HT1080 (cell line): ENCODE data around the gene C2orf76. TPM values are rescaled to one million over a fixed set of nuclear protein-coding genes. Genes with fewer than 3 reads are reported as not detected.
"Not testable (repeated sequence)": the region's sequence is repeated elsewhere in the genome, so short reads cannot be mapped to it uniquely, and the experiment has no call there.

Experiments used
- DNase-seq: peaks from one replicate; pipeline ENCODE4 v3.0.0-alpha.2; 2015; ENCODE audit warnings: low read depth
- total RNA-seq: library from RNA; depleted of rRNA; stranded (reverse); fragments of >200 nt; shearing (Covaris generic); gene quantifications from 2 replicates; pipeline ENCODE4 v1.2.3, GENCODE V29; 2014

The C2orf76 gene
- total RNA-seq, 1 experiment from 2014 or later: 15.5 TPM

- no peak for DNase-seq
Measured at GRCh38 chr2:119377993-119378345, 11.3 kb upstream of the C2orf76 start.

GRCh38 chr2:119377294-119377992 is 10.8 kb upstream of the C2orf76 start:
- DNase-seq: no peak

- DNase-seq: no peak
Measured at GRCh38 chr2:119376810-119377209, 10.2 kb upstream of the C2orf76 start.

- DNase-seq: not testable (repeated sequence)
Measured at GRCh38 chr2:119376406-119376805, 9.8 kb upstream of the C2orf76 start.

DNA sequence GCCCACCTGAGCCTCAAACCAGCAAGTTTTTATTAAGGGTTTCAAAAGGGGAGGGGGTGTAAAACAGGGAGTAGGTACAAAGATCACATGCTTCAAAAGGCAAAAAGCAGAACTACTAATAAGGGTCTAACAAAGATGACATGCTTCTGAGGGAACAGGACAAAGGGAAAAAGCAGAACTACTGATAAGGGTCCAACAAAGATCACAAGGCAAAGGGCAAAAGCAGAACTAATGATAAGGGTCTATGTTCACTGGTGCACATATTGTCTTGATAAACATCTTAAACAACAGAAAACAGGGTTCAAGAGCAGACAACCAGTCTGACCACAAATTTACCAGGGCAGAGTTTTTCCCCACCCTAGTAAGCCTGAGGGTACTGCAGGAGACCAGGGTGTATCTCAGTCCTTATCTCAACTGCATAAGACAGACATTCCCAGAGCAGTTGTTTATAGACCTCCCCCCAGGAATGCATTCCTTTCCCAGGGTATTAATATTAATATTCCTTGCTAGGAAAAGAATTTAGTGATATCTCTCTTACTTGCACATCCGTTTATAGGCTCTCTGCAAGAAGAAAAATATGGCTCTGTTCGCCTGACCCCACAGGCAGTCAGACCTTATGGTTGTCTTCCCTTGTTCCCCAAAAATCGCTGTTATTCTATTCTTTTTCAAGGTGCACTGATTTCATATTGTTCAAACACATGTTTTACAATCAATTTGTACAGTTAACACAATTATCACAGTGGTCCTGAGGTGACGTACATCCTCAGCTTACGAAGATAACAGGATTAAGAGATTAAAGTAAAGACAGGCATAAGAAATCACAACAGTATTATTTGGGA is 7.5 kb upstream of the C2orf76 start:
- not testable (repeated sequence) for DNase-seq

DNA sequence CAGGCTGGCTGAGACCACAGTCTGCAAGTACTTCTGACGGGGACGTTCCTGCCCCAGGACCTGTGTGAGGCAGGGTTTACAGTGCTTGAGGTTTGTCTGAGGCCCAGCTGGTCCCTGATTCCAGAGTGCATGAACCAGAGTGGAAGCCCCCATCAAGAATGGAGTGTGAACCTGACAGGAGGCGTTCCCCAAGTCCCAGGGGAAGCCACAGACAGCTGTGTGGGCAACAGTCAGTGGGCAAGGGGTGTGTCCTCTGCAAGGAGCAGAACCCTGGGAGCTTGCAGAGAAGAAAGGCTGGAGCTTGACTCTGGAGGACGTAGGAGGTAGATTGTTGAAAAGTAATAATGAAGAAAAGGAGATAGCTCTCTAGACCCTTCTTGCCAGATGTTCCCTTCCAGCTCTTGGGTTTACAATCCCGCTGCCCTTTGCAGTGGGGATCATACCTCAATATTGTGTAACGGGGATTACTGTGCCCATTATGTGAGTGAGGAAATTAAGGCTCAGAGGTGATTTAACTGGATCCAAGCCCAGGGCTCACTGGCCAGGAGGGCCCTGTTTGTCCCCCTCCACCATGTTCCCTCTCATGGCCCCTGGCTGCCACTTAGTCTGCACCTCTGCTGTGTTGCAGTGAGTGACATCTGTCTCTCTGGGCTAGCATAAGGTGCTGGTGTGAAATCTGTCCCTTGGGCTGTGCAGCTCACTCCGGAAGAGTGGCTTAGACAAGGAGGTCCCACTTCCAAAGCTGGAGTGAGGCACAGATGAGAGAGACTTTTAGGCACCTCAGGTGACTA is 6.3 kb upstream of the C2orf76 start:
- DNase-seq: no peak

DNA sequence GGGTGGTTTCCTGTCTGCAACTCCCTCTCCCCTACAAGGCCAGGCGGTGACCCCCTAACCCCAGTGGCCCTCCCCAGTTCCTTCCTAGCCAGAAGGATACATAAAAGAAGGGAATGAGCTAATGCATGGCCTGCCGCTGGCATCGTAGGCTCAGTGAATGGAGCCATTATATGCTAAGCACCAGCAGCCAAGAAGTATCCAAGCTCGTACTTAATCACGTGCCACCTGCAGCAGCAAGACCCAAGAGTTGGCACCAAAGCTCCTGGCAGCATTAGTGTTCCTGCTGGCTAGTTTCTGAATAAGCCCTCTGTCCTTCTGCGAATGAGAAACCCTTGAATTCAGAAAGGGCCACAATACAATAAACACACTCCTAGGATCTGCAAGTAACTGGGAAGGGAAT is 4.5 kb upstream of the C2orf76 start:
- DNase-seq: no peak

DNA sequence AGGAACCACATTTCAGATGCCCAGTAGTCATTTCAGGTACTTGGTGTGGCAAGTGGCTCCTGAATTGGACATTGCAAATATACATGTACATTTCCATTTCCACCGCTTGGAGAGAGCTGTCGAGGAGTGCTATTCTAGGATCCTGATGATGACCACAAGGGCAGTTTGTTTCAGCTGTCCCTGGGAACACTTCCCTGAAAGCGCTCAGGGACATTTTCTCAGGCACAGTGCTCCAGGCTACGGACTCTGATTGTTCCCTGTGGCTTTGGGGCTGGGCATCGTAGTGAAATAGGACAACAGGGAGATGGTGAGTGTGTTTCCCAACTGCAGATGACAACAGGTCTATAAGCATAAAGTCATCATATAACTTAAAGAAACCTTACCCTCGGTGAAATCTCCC is 3.2 kb upstream of the C2orf76 start:
- DNase-seq: no peak

- DNase-seq: peak; percentile 27
Measured at GRCh38 chr2:119367472-119368099, 952 bp upstream of the C2orf76 start.

- no peak for DNase-seq
Measured at GRCh38 chr2:119366161-119366648, 429 bp downstream of the C2orf76 start.

- no peak for DNase-seq
Measured at GRCh38 chr2:119365436-119365835, 1.2 kb downstream of the C2orf76 start.

DNA sequence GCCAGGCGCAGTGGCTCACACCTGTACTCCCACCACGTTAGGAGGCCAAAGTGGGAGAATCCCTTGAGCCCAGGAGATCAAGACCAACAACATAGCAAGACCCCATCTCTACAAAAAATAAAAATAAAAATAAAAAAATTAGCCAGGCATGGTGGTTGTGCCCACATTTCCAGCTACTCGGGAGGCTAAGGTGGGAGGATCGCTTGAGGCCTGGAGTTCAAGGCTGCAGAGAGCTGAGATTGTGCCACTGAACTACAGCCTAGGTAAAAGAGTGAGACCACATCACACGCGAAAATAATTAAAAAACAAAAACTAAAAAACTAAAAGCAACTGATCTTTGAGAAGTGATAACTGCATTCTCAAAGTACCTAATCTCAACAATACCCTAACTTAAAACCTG is 1.8 kb downstream of the C2orf76 start:
- no peak for DNase-seq

- no peak for DNase-seq
Measured at GRCh38 chr2:119360423-119360966, 6.1 kb downstream of the C2orf76 start.

DNA sequence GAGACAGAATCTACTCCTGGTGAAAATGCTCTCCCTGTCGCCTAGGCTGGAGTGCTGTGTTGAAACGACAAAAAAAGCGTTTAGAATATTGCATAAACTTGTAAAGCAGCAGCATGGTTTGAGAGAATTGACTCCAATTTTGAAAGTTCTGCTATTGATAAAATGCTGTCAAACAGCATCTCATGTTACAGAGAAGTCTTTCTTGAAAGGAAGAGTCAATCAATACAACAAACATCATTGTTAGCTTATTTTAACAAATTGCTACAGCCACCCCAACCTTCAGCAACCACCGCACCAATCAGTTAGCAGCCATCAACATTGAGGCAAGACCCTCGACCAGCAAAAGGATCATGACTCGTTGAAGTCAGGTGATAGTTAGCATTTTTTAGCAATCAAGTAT is 6.9 kb downstream of the C2orf76 start:
- DNase-seq: no peak

GRCh38 chr2:119354860-119355259 is 11.8 kb downstream of the C2orf76 start:
- no peak for DNase-seq

GRCh38 chr2:119352357-119352756 is 14.3 kb downstream of the C2orf76 start:
- no peak for DNase-seq

- DNase-seq: no peak
Measured at GRCh38 chr2:119350311-119350998, 16.2 kb downstream of the C2orf76 start.

- no peak for DNase-seq
Measured at GRCh38 chr2:119349289-119349688, 17.3 kb downstream of the C2orf76 start.

GRCh38 chr2:119341684-119342083 is 24.9 kb downstream of the C2orf76 start:
- no peak for DNase-seq

GRCh38 chr2:119339562-119339923 is 27.1 kb downstream of the C2orf76 start:
- DNase-seq: no peak
